Measurements from ENCODE around the gene PRKACA.
"Not testable (repeated sequence)": the region's sequence is repeated elsewhere in the genome, so short reads cannot be mapped to it uniquely, and the experiment has no call there.

PRKACA gene

DNA sequence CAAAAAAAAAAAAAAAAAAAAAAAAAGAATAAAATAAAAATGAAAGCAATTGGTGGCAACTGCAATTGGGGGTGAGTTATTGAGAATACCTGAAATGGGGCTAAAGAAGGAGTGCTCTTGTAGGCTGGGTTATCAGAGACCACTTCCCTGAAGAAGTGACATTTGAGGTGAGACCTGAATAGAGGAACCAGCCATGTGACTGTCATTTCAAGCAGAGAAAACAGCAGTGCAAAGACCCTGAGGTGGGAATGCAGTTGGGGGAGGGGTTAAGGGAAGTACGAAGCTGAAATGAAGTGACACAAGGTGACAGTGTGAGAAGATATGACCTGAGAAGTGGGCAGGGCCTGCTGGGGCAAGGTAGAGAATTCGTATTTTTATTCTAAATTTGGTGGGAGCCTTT, 51.4 kb downstream of the PRKACA start:
- peak in 1 of 2 donors; percentile 11 for DNase-seq

- peak in 1 of 2 donors; percentile 30 for DNase-seq
Observed at GRCh38 chr19:14063105-14063504, 54.5 kb downstream of the PRKACA start.

DNA sequence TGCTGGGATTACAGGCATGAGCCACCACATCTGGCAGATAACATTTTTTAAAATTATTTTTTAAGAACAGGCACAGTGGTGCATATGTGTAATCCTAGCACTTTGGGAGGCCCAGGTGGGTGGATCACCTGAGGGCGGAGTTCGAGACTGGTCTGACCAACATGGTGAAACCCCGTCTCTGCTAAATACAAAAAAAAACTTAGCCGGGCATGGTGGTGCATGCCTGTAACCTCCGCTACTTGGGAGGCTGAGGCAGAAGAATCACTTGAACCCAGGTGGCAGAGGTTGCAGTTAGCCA, 55.1 kb downstream of the PRKACA start:
- DNase-seq: no peak

- no peak for DNase-seq
Observed at GRCh38 chr19:14061751-14062557, 55.6 kb downstream of the PRKACA start, which contains the start of gene PALM3. Gene PALM3 (minus strand): TSS chr19:14062076. CDS start chr19:14061980, 96 bp downstream.

DNA sequence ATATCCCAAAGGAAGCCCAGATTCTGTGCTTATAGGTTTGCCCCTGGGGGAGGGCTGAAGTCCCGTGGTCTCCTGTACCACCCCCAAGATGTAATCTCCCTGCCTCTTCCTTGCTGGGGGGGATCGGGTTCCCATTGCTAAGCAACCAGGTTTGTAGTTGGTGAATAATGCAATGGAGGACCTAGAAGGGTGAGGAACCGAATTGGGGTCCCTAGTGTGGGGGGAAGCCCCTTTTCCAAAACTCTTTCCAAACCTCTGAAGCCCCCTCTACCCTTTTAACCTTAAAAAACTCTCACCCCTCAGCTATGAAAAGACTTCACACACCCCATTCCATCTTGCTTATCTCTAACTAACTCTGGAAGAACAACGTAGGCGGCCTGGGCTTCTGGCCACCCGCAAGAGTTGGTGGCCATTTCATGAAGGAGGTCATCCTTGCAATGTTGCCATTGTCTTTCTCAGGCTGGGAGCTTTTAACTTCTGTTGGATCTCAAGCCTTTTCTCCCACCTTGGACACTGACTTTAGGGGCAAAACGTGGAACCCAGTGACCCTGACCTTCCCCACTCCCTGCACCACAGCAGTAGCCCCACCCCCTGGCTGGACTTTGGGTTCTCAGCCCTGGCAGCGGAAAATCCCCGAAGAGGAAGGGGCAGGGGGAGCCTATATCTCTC, 56.3 kb downstream of the PRKACA start:
- DNase-seq: no peak

GRCh38 chr19:14059652-14060155, 57.9 kb downstream of the PRKACA start:
- no peak for DNase-seq

GRCh38 chr19:14059093-14059480, 58.5 kb downstream of the PRKACA start:
- DNase-seq: peak in 1 of 2 donors; percentile 25

DNA sequence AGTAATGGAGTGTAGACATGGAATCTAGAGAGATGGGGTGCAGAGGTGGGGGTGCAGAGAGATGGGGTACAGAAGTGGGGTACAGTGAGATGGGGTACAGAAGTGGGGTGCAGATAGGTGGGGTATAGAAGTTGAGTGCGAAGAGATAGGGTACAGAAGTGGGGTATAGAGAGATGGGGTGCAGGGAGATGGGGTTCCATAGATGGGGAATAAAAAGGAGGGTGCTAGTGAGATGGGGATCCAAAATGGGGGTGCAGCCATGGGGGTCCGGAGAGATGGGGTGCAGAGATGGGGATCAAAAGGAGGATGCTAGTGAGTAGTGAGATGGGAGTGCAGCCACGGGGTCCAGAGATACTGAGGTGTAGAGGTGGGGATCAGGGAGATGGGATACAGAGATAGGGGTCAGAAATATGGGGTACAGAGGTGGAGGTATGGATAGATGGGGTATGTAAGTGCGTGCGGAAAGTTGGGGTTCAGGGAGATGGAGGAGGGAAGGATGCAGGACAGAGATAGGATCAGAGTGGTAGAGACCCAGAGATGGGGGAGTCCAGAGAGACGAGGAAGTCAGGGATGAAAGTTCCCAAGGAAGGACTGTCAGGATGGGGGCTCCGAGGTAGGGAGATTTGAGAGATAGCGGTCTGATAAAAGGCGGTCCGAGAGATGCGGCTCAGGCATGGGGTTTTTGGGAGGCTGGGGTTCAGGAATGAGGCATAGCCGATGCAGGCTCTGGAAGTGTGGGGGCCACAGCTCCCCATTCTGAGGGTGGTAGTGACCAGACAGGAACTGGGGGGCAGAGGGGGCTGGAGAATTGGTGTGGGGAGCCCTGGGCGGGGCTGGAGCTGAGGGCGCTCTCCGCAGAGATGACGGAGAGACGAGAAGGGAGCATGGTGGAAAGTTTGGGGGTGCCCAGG, 59.1 kb downstream of the PRKACA start:
- no peak for DNase-seq

GRCh38 chr19:14056741-14057356, 60.7 kb downstream of the PRKACA start:
- DNase-seq: no peak

DNA sequence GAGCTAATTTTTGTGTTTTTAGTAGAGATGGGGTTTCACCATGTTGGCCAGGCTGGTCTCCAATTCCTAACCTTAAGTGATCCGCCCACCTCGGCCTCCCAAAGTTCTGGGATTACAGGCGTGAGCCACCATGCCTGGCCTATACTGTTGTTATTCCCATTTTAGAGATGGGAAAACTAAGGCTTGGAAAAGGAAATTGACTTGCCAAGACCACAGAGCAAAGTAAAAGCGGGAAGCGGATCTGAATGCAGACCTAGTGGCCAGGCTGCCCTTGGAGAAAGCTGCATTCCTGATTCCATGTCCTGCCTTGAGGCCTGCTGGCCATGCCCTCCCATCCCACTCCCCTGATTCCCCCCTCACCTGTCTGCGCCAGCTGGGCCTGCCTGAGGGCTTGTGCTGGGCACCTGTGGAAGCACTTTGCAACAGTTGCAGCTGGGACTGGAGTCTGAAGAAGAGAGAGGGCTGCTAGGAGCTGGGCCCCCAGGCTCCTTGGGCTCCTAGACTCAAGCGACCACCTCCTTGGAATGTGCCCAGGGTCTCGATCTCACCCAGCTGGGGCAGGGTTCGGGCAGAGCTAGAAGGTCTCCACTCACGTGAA, 61.4 kb downstream of the PRKACA start:
- DNase-seq: no peak

- no peak for DNase-seq
Observed at GRCh38 chr19:14055396-14055795, 62.2 kb downstream of the PRKACA start.

DNA sequence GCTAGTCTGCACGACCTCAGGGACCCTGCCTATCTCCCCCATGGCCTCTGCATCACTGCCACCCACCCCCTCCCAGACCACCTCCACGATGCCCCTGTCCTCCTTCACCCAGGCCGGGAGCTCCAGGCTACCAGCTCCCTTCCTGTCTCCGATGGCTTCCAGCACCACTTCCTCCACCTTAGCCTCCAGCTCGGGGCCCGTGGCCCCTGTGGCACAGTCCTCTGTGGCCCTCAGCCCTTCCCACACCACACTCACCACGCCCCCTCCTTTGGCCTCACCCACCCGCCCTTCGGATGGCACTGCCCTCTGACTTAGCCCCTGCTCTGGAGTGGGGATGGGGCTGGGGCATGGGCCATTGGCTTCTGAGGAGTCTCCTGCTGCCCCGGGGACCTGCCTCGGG, 62.8 kb downstream of the PRKACA start:
- DNase-seq: no peak

DNA sequence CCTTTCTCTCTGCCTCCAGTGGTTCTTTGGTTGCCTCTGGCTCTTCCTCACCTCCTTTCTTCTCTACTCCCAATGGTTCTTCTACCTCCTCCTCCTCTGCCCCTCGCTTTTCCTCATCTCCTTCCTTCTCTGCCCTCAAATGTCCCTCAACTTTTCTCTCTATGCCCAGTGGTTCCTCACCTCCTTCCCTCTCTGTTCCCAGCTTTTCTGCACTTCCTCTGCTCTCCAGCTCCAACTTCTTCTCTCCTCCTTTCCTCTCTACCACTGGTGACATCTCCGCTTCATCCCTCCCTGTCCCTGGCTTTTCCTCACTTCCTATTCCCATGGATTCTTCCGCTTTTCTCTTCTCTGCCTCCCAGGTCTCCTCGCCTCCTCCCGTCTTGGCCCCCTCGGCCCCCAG, 63.5 kb downstream of the PRKACA start:
- no peak for DNase-seq

DNA sequence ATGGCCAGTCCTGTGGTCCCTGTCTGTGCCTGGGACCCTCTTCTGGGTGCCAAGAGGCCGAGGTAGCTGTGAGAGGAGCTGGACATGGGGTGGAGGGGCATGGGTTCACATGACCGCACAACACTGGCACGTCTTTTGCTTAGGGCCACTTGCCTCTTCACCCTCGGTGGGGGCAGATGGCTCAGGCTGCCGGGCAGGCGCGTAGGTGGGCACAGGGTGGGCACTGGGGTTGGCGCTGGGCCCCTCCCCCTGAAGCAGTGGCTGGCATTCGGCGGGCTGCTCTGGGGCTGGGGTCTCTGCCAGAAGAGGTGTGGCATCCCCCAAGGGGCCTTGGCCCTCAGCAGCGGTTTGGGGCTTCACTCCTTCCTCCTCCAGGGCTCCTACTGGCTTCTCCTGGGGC, 64.1 kb downstream of the PRKACA start:
- DNase-seq: no peak

GRCh38 chr19:14053032-14053431, 64.5 kb downstream of the PRKACA start:
- no peak for DNase-seq

- no peak for DNase-seq
Observed at GRCh38 chr19:14052470-14052869, 65.1 kb downstream of the PRKACA start.

- no peak for DNase-seq
Observed at GRCh38 chr19:14051980-14052379, 65.6 kb downstream of the PRKACA start.

GRCh38 chr19:14050961-14051360, 66.6 kb downstream of the PRKACA start:
- not testable (repeated sequence) for DNase-seq

GRCh38 chr19:14050512-14050911, 67.0 kb downstream of the PRKACA start:
- DNase-seq: no peak

DNA sequence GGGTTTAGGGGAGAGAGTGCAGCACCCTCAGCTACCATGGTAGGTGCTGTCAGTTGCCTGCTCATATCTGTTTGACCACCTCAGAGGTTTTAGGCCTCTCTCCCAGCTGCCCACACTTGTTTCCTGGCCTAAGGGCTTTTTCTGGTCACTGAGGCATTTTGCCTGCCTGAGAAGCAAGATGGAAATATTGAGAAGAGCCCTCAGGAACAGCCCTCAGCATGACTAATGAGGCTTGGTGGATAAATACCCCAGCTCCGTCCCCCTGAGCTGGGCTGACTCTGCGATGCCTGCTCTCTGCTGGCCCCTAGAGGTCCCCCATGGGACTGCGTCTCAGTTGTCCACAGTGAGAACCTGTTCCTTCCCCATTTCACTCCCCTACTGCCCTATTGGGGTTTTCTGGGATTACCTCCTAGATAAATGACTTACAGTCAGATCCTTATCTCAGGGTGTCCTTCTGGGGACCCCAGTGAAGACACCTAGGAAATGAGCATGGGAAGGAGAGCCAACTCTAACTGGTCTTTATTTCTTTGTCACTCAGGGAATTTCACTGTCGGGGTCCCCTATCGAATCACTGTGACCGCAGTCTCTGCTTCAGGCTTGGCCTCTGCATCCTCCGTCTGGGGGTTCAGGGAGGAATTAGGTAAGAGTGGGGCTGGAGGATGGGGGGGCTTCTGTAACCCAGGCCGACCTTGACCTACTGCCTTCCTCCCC, 69.0 kb downstream of the PRKACA start:
- peak; percentile 72 to 76 for DNase-seq

GRCh38 chr19:14047866-14048265, 69.7 kb downstream of the PRKACA start:
- DNase-seq: not testable (repeated sequence)
